Measurements from ENCODE around the gene SLC6A19.

Gene SLC6A19

DNA sequence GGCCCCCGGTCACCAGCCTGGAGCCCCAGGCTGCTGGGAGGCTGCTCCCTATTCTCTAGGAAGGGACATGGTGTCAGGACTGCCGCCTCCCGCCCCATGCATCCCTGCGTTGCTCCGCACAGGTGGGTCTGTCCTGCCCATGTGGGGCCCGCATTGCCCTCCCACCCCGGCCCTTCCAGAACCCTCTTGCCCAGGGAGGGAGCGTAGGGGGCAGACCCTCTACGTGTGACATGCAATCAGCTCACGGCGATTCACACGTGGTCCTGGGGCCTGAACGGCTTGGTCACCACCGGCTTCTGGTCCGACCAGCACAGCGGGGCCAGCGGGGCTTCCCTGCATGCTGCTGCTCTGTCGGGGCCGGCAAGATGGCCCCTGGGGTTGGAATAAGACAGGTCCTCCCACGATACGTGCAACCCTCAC lies 9.4 kb downstream of the SLC6A19 start:
- DNase-seq (ENCODE audit: low read depth): no peak
- no peak overlapping the region for H3K4me3 ChIP-seq (ENCODE audit: low read depth, low read length)
- no peak for TF ChIP-seq CTCF (IDR thresholded peaks at IDR 0.05; ENCODE audit: low read depth, low read length, missing control alignments)

GRCh38 chr5:1211701-1212100 lies 10.3 kb downstream of the SLC6A19 start:
- no peak for DNase-seq (ENCODE audit: low read depth)
- H3K4me3 ChIP-seq (ENCODE audit: low read depth, low read length): no peak overlapping the region
- no peak for TF ChIP-seq CTCF (IDR thresholded peaks at IDR 0.05; ENCODE audit: low read depth, low read length, missing control alignments)

GRCh38 chr5:1212271-1212670 lies 10.9 kb downstream of the SLC6A19 start:
- TF ChIP-seq CTCF (IDR thresholded peaks at IDR 0.05; ENCODE audit: low read depth, low read length, missing control alignments): no peak
- DNase-seq (ENCODE audit: low read depth): no peak
- no peak overlapping the region for H3K4me3 ChIP-seq (ENCODE audit: low read depth, low read length)

DNA sequence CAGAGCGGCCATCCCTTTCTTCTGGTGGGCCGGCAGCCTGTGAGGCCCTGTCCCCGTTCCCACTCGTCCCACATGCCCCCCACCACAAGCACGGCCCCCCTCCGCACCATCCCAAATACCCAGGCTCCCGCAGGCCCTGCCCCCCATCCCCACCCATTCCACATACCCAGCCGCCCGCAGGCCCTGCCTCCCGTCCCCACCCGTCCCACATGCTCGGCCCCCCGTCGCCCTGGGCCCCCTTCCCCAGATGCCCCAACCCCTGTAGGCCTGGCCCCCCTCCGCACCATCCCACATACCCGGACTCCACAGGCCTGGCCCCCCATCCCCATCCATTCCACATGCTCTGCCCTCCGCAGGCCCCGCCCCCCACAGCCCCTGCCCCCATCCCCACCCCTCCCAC lies 11.5 kb downstream of the SLC6A19 start:
- no peak for TF ChIP-seq CTCF (IDR thresholded peaks at IDR 0.05; ENCODE audit: low read depth, low read length, missing control alignments)
- no peak overlapping the region for H3K4me3 ChIP-seq (ENCODE audit: low read depth, low read length)
- no peak for DNase-seq (ENCODE audit: low read depth)

GRCh38 chr5:1213508-1214162 lies 12.2 kb downstream of the SLC6A19 start:
- TF ChIP-seq CTCF (IDR thresholded peaks at IDR 0.05; ENCODE audit: low read depth, low read length, missing control alignments): no peak
- DNase-seq (ENCODE audit: low read depth): no peak
- H3K4me3 ChIP-seq (ENCODE audit: low read depth, low read length): no peak overlapping the region

DNA sequence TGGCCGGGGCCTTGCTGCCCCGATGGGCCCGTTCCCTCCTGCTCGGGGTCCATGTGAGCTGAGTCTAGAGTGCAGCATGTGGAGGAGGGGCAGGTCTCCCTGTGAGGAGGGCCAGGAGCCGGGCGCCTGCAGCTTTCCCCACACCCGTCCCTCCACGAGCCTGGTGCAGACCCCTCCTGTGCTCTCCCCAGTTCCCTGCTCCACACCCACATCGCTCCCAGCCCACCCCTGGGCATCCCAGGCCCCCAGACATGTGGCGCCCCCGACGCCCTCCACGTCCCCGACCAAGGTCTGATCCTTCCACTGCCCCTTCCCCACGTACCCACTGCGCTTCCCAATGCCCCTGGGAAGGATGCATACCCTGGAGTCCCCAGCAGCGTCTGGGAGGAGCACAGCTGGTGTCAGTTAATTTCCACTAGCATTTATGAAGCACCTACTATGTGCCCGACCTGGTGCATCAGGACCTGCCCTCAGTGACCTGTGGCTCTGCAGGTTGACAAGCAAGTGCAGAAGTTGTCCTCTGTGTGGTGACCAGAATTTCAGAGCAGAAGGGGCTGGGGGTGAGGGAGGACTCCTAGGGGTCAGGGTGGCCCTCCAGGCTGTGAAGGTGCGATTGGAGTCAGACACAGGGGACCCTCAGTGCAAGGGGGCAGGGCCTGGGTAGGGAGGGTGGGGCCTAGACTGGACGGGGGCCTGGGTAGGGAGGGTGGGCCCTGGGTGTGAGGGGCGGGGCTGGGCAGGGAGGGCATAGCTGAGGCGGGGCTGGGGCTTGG lies 13.0 kb downstream of the SLC6A19 start:
- H3K4me3 ChIP-seq (ENCODE audit: low read depth, low read length): no peak overlapping the region
- TF ChIP-seq CTCF (IDR thresholded peaks at IDR 0.05; ENCODE audit: low read depth, low read length, missing control alignments): no peak
- DNase-seq (ENCODE audit: low read depth): no peak

DNA sequence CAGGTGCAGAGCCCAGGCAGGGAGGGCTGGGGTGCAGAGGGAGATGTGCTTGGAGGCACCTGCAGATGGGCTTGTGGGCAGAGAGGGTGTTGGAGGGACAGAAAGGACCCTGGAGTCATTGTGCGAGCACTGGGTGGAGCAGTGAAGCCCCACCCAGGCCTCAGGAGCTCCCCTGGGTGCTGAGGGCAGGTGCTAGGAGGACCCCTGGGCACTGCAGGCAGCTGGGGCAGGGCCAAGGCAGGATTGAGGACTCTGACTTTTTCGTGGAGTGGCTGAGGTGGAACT lies 13.5 kb downstream of the SLC6A19 start:
- H3K4me3 ChIP-seq (ENCODE audit: low read depth, low read length): no peak overlapping the region

More for the DNA sequence above, 13.5 kb downstream of the SLC6A19 start:
- TF ChIP-seq CTCF (IDR thresholded peaks at IDR 0.05; ENCODE audit: low read depth, low read length, missing control alignments): no peak
- no peak for DNase-seq (ENCODE audit: low read depth)
